Liver (tissue), 9 donors: ENCODE data around the gene GADL1. TPM values are rescaled to one million over a fixed set of nuclear protein-coding genes. Genes with fewer than 3 reads are reported as not detected.

ENCODE experiments used
- DNase-seq: peaks from one replicate; pipeline ENCODE4 v3.0.0-alpha.2; 2017; ENCODE audit warnings: low spot score
- H3K27ac ChIP-seq, 2 donors: one replicate each; pipeline ENCODE4 v1.7.0; 2013; ENCODE audit warnings: inconsistent platforms in 2 of 2, low read length in 2 of 2, control low read depth in 1 of 2, low read depth in 1 of 2, mild to moderate bottlenecking in 1 of 2
- H3K27me3 ChIP-seq, 4 donors: one replicate each; pipeline versions ENCODE4 v1.6.1 to v1.7.0; 2013; ENCODE audit warnings: low read length in 3 of 4, inconsistent platforms in 1 of 4, mild to moderate bottlenecking in 1 of 4, moderate library complexity in 1 of 4; ENCODE audit not compliant: control insufficient read depth in 4 of 4, insufficient read depth in 4 of 4
- H3K36me3 ChIP-seq, 4 donors: one replicate each; pipeline versions ENCODE4 v1.6.1 to v1.7.0; 2013; ENCODE audit warnings: low read length in 3 of 4, mild to moderate bottlenecking in 3 of 4, low read depth in 1 of 4, moderate library complexity in 1 of 4; ENCODE audit not compliant: control insufficient read depth in 4 of 4, insufficient read depth in 3 of 4
- H3K4me1 ChIP-seq, 4 donors: one replicate each; pipeline versions ENCODE4 v1.6.1 to v1.7.0; 2013; ENCODE audit warnings: low read length in 3 of 4, mild to moderate bottlenecking in 3 of 4, moderate library complexity in 1 of 4; ENCODE audit not compliant: control insufficient read depth in 4 of 4, insufficient read depth in 4 of 4
- H3K4me3 ChIP-seq, 3 donors: one replicate each; pipeline versions ENCODE4 v1.6.1 to v1.7.0; 2013; ENCODE audit warnings: low read length in 3 of 3, control low read depth in 1 of 3, low read depth in 1 of 3, mild to moderate bottlenecking in 1 of 3
- H3K9ac ChIP-seq, 2 donors: one replicate each; pipeline ENCODE4 v1.7.0; 2013; ENCODE audit warnings: low read length in 2 of 2, mild to moderate bottlenecking in 2 of 2, moderate library complexity in 2 of 2, control low read depth in 1 of 2, low read depth in 1 of 2
- H3K9me3 ChIP-seq, 4 donors: one replicate each; pipeline versions ENCODE4 v1.6.1 to v1.7.0; 2013; ENCODE audit warnings: low read length in 3 of 4; ENCODE audit not compliant: control insufficient read depth in 4 of 4
- ATF3 ChIP-seq: IDR thresholded peaks from 2 replicates; pipeline ENCODE4 v1.6.1; 2016; ENCODE audit warnings: antibody characterized with exemption
- CTCF ChIP-seq: fragments of 150-350 bp; IDR thresholded peaks from 2 replicates; pipeline ENCODE4 v1.5.1; 2017; ENCODE audit warnings: improper control_type of control experiment, low read depth, low read length; ENCODE audit not compliant: missing input control
- EGR1 ChIP-seq, 2 donors: IDR thresholded peaks; 2 replicates each; pipeline ENCODE4 v1.6.1; 2016 to 2018; ENCODE audit warnings: antibody characterized with exemption in 2 of 2, low read depth in 2 of 2
- FOXA2 ChIP-seq: IDR thresholded peaks from 2 replicates; pipeline ENCODE4 v1.6.1; 2016; ENCODE audit warnings: antibody characterized with exemption
- HNF4A ChIP-seq, 2 donors: conservative IDR thresholded peaks; 2 replicates each; pipeline ENCODE4 v1.6.1; 2016; ENCODE audit warnings: antibody characterized with exemption in 2 of 2, mild to moderate bottlenecking in 2 of 2
- HNF4G ChIP-seq: IDR thresholded peaks from 2 replicates; pipeline ENCODE4 v1.6.1; 2016; ENCODE audit warnings: antibody characterized with exemption
- JUND ChIP-seq, 2 donors: IDR thresholded peaks; 2 replicates each; pipeline ENCODE4 v1.6.1; 2016; ENCODE audit warnings: antibody characterized with exemption in 2 of 2
- MAX ChIP-seq: IDR thresholded peaks from 2 replicates; pipeline ENCODE4 v1.6.1; 2016; ENCODE audit warnings: antibody characterized with exemption
- NR2F2 ChIP-seq: IDR thresholded peaks from 2 replicates; pipeline ENCODE4 v1.6.1; 2016; ENCODE audit warnings: antibody characterized with exemption
- RAD21 ChIP-seq, 2 donors: IDR thresholded peaks; 2 replicates each; pipeline ENCODE4 v1.6.1; 2016; ENCODE audit warnings: antibody characterized with exemption in 2 of 2, mild to moderate bottlenecking in 2 of 2
- REST ChIP-seq: IDR thresholded peaks from 2 replicates; pipeline ENCODE4 v1.6.1; 2016; ENCODE audit warnings: antibody characterized with exemption, mild to moderate bottlenecking
- RXRA ChIP-seq, 2 donors: IDR thresholded peaks; 2 replicates each; pipeline ENCODE4 v1.6.1; 2017 to 2018; ENCODE audit warnings: antibody characterized with exemption in 2 of 2, mild to moderate bottlenecking in 1 of 2
- SP1 ChIP-seq: IDR thresholded peaks from 2 replicates; pipeline ENCODE4 v1.6.1; 2018; ENCODE audit warnings: antibody characterized with exemption, mild to moderate bottlenecking
- TAF1 ChIP-seq: conservative IDR thresholded peaks from 2 replicates; pipeline ENCODE4 v1.6.1; 2016; ENCODE audit warnings: antibody characterized with exemption, mild to moderate bottlenecking
- YY1 ChIP-seq: IDR thresholded peaks from 2 replicates; pipeline ENCODE4 v1.6.1; 2016; ENCODE audit warnings: antibody characterized with exemption, mild to moderate bottlenecking
- ZBTB33 ChIP-seq: IDR thresholded peaks from 2 replicates; pipeline ENCODE4 v1.6.1; 2016; ENCODE audit warnings: antibody characterized with exemption
- WGBS: extraction: QIAGEN DNeasy Blood & Tissue Kit; methylation state at CpG from one replicate; pipeline ENCODE4 v1.1.7; 2013; 5-methylcytosine and 5-hydroxymethylcytosine counted together
- polyA plus RNA-seq, 2 donors: library from polyadenylated mRNA; stranded (reverse) in 1 of 2; unstranded in 1 of 2; fragments of 200-250 nt in 1 of 2; fragments of >200 nt in 1 of 2; fragmentation: Nextera tagmentation in 1 of 2; extraction: Ambion mirVana in 1 of 2; gene quantifications; one replicate each; pipeline versions ENCODE4 v1.2.1 to v1.2.3, GENCODE V29; 2013 to 2015
- total RNA-seq, 2 donors: library from RNA; depleted of rRNA; stranded (reverse); fragments of >200 nt; gene quantifications; one replicate each; pipeline ENCODE4 v1.2.3, GENCODE V29; 2014
- donor health status: healthy.
- donor health status: healthy.
- donor health status: healthy.
- donor health status: healthy.
- donor health status: healthy.

Gene GADL1
- total and polyA plus RNA-seq, 4 donors = not detected

- Histone ChIP-seq H3K27ac (no peak overlapping the region), H3K4me3 (no peak overlapping the region), H3K9ac (no peak overlapping the region), H3K4me1 (no peaks in the 10 kb centered on the region), H3K27me3 (no peaks in the 10 kb centered on the region), H3K36me3 (no peaks in the 10 kb centered on the region), H3K9me3 (no peaks in the 10 kb centered on the region)
- no peak for DNase-seq
- TF ChIP-seq NR2F2 (no peak), FOXA2 (no peak), REST (no peak)
Measured at GRCh38 chr3:30711151-30711550, 183.3 kb downstream of the GADL1 start.

- no peaks in the 10 kb centered on the region for H3K4me1 ChIP-seq
- 84% methylated on average over 7 of the region's 7 CpGs for WGBS
- TF ChIP-seq MAX (no peak), ATF3 (no peak), JUND (IDR thresholded peaks at IDR 0.05) (no peak), RXRA (IDR thresholded peaks at IDR 0.05) (no peak), EGR1 (IDR thresholded peaks at IDR 0.05; ENCODE audit: low read depth in 2 of 2) (no peak)
Measured at GRCh38 chr3:30710017-30710416, 184.4 kb downstream of the GADL1 start.

GRCh38 chr3:30708472-30708871, 186.0 kb downstream of the GADL1 start:
- Histone ChIP-seq H3K27ac (no peak overlapping the region), H3K36me3 (no peaks in the 10 kb centered on the region), H3K9ac (no peak overlapping the region), H3K27me3 (no peaks in the 10 kb centered on the region), H3K9me3 (no peaks in the 10 kb centered on the region), H3K4me1 (no peaks in the 10 kb centered on the region), H3K4me3 (no peak overlapping the region)
- DNase-seq = no peak
- TF ChIP-seq FOXA2 (no peak), EGR1 (IDR thresholded peaks at IDR 0.05; ENCODE audit: low read depth in 2 of 2) (no peak), RAD21 (IDR thresholded peaks at IDR 0.05) (no peak), ZBTB33 (no peak), RXRA (IDR thresholded peaks at IDR 0.05) (no peak), SP1 (no peak), HNF4G (no peak), ATF3 (no peak), TAF1 (no peak), YY1 (no peak), JUND (IDR thresholded peaks at IDR 0.05) (no peak), REST (no peak), HNF4A (conservative IDR thresholded peaks at IDR 0.05) (no peak), CTCF (no peak), MAX (no peak), NR2F2 (no peak)

More at GRCh38 chr3:30710017-30710416, 184.4 kb downstream of the GADL1 start:
- Histone ChIP-seq H3K27me3 (no peaks in the 10 kb centered on the region), H3K4me3 (no peak overlapping the region), H3K9ac (no peak overlapping the region), H3K27ac (no peak overlapping the region), H3K36me3 (no peaks in the 10 kb centered on the region), H3K9me3 (no peaks in the 10 kb centered on the region)
- no peak for DNase-seq
